ENCODE data around the gene THSD7A.

- TF ChIP-seq ZFX (IDR thresholded peaks at IDR 0.05) = no peak
- TF ChIP-seq, protein P1, sequence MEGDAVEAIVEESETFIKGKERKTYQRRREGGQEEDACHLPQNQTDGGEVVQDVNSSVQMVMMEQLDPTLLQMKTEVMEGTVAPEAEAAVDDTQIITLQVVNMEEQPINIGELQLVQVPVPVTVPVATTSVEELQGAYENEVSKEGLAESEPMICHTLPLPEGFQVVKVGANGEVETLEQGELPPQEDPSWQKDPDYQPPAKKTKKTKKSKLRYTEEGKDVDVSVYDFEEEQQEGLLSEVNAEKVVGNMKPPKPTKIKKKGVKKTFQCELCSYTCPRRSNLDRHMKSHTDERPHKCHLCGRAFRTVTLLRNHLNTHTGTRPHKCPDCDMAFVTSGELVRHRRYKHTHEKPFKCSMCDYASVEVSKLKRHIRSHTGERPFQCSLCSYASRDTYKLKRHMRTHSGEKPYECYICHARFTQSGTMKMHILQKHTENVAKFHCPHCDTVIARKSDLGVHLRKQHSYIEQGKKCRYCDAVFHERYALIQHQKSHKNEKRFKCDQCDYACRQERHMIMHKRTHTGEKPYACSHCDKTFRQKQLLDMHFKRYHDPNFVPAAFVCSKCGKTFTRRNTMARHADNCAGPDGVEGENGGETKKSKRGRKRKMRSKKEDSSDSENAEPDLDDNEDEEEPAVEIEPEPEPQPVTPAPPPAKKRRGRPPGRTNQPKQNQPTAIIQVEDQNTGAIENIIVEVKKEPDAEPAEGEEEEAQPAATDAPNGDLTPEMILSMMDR (conservative IDR thresholded peaks at IDR 0.05) = no peak
These were observed 292.1 kb downstream of the THSD7A start for GRCh38 chr7:11539853-11540252.

Measured in C4-2B (cell line).